ENCODE results near the gene MAGT1. TPM values are rescaled to one million over a fixed set of nuclear protein-coding genes. Genes with fewer than 3 reads are reported as not detected.

Gene MAGT1
- total and polyA plus RNA-seq, 2 experiments from 2014 or later = 23.4 to 42.2 TPM

- no peaks in the 10 kb centered on the region for H3K9me3 Mint-ChIP-seq
- Histone ChIP-seq H3K4me2 (no peak overlapping the region), H3K27me3 (ENCODE audit: insufficient read depth) (no peaks in the 10 kb centered on the region), H3K36me3 (ENCODE audit: insufficient read depth) (no peaks in the 10 kb centered on the region), H3K9me2 (ENCODE audit: insufficient read depth) (no peaks in the 10 kb centered on the region), H4K20me1 (replicated peaks; ENCODE audit: insufficient read depth) (no peaks in the 10 kb centered on the region), H3K4me3 (peak overlapping the region; percentile 63), H2AFZ (no peak overlapping the region), H3K27ac (ENCODE audit: low read depth) (no peak overlapping the region), H3F3A (replicated peaks; ENCODE audit: low read depth) (no peaks in the 10 kb centered on the region), H3K79me2 (replicated peaks; ENCODE audit: insufficient read depth) (peaks cover 52% of the 10 kb centered on the region), H3K4me1 (ENCODE audit: insufficient read depth) (no peaks in the 10 kb centered on the region)
- ATAC-seq = no peak
- no peak for DNase-seq (ENCODE audit: low spot score)
- no peaks in the 10 kb centered on the region; the same call in 2 of the 3 replicates for H3K4me1 Mint-ChIP-seq
- no peak overlapping the region for H3K27ac Mint-ChIP-seq
- H3K36me3 Mint-ChIP-seq (ENCODE audit: low read depth) = 0 out of 3 replicates have a peak, but pooled peaks cover 3% of the 10 kb centered on the region
- no peak overlapping the region; the same call in 2 of the 3 replicates for H3K4me3 Mint-ChIP-seq
- TF ChIP-seq ZNF114 (CRISPR knock-in tag; IDR thresholded peaks at IDR 0.05) = no peak
- TF ChIP-seq ZNF462 (CRISPR knock-in tag; IDR thresholded peaks at IDR 0.05) = no peak
- no peak for TF ChIP-seq EZH2phosphoT487 (IDR thresholded peaks at IDR 0.05; ENCODE audit: unreplicated experiment)
- no peak for TF ChIP-seq STAT1 (IDR thresholded peaks at IDR 0.05; ENCODE audit: unreplicated experiment)
- no peak for TF ChIP-seq REST (IDR thresholded peaks at IDR 0.05; ENCODE audit: unreplicated experiment)
- peaks cover 2% of the 10 kb centered on the region for H3K27me3 Mint-ChIP-seq (ENCODE audit: insufficient read depth, low read depth, poor library complexity)
These were observed 1.5 kb downstream of the MAGT1 start for GRCh38 chrX:77893713-77894112.

Measured in GM23338 (cell line).